Neural progenitor cell (in vitro differentiated cells): Measurements from ENCODE around the gene C1QC. TPM values are rescaled to one million over a fixed set of nuclear protein-coding genes. Genes with fewer than 3 reads are reported as not detected.

Source experiments
- DNase-seq: peaks from one replicate; pipeline ENCODE4 v3.0.0-alpha.2; 2016; ENCODE audit warnings: low spot score
- H2AFZ ChIP-seq: fragments of 200-600 bp; sonication (generic); replicated peaks from 2 replicates; pipeline ENCODE4 v1.6.1; 2016; ENCODE audit warnings: antibody characterized with exemption
- H3F3A ChIP-seq: fragments of 200-600 bp; sonication (generic); 2 replicates; pipeline ENCODE4 v1.6.1; 2016; ENCODE audit warnings: antibody characterized with exemption, low read depth
- H3K27ac ChIP-seq: fragments of 200-600 bp; sonication (generic); 2 replicates; pipeline ENCODE4 v1.5.1; 2016; ENCODE audit warnings: mild to moderate bottlenecking
- H3K27me3 ChIP-seq: fragments of 200-600 bp; sonication (generic); 2 replicates; pipeline ENCODE4 v1.6.1; 2016; ENCODE audit warnings: mild to moderate bottlenecking, moderate library complexity
- H3K36me3 ChIP-seq: fragments of 200-600 bp; sonication (generic); 2 replicates; pipeline ENCODE4 v1.5.1; 2016
- H3K4me1 ChIP-seq: fragments of 200-600 bp; sonication (generic); 2 replicates; pipeline ENCODE4 v1.6.1; 2016; ENCODE audit warnings: mixed run types
- H3K4me2 ChIP-seq: fragments of 200-600 bp; sonication (generic); 2 replicates; pipeline ENCODE4 v1.6.1; 2016
- H3K4me3 ChIP-seq: fragments of 200-600 bp; sonication (generic); 2 replicates; pipeline ENCODE4 v1.5.1; 2016
- H3K79me2 ChIP-seq: fragments of 200-600 bp; sonication (generic); 2 replicates; pipeline ENCODE4 v1.6.1; 2016; ENCODE audit warnings: low read depth
- H3K9ac ChIP-seq: fragments of 200-600 bp; sonication (generic); 2 replicates; pipeline ENCODE4 v1.6.1; 2016
- H3K9me3 ChIP-seq: fragments of 200-600 bp; sonication (generic); 2 replicates; pipeline ENCODE4 v1.5.1; 2016; ENCODE audit warnings: low read depth
- H4K20me1 ChIP-seq: fragments of 200-600 bp; sonication (generic); 2 replicates; pipeline ENCODE4 v1.6.1; 2016; ENCODE audit warnings: low read depth
- H3K27ac Mint-ChIP-seq: 3 replicates; pipeline ENCODE4 v1.8.0; 2021; ENCODE audit warnings: mixed read lengths
- H3K27me3 Mint-ChIP-seq: 2 replicates; pipeline ENCODE4 v1.8.0; 2022; ENCODE audit warnings: low read depth, mild to moderate bottlenecking, inconsistent platforms, moderate library complexity, mixed read lengths; ENCODE audit not compliant: insufficient read depth
- H3K36me3 Mint-ChIP-seq: 3 replicates; pipeline ENCODE4 v1.8.0; 2021; ENCODE audit warnings: mixed read lengths
- H3K4me1 Mint-ChIP-seq: 3 replicates; pipeline ENCODE4 v1.8.0; 2021; ENCODE audit warnings: mixed read lengths
- H3K4me3 Mint-ChIP-seq: 3 replicates; pipeline ENCODE4 v1.8.0; 2021; ENCODE audit warnings: mild to moderate bottlenecking, moderate library complexity, mixed read lengths
- H3K9me3 Mint-ChIP-seq: 3 replicates; pipeline ENCODE4 v1.8.0; 2020; ENCODE audit warnings: mixed read lengths
- EZH2 ChIP-seq: fragments of 200-600 bp; sonication (generic); IDR thresholded peaks from 2 replicates; pipeline ENCODE4 v1.6.1; 2017; ENCODE audit warnings: antibody characterized with exemption, mild to moderate bottlenecking, moderate library complexity
- EZH2phosphoT487 ChIP-seq: fragments of 200-600 bp; sonication (generic); IDR thresholded peaks from 2 replicates; pipeline ENCODE4 v1.6.1; 2017; ENCODE audit warnings: antibody characterized with exemption
- total RNA-seq: library from RNA; depleted of rRNA; stranded (reverse); fragments of >200 nt; gene quantifications from 2 replicates; pipeline ENCODE4 v1.2.3, GENCODE V29; 2015; ENCODE audit warnings: low replicate concordance
- TF ChIP-seq, protein P1 (sequence below): fragments of 200-600 bp; sonication (generic); IDR thresholded peaks from 2 replicates; pipeline ENCODE4 v1.5.1; 2017; ENCODE audit warnings: antibody characterized with exemption, mild to moderate bottlenecking

Gene C1QC
- not detected in 2 replicates for total RNA-seq

DNA sequence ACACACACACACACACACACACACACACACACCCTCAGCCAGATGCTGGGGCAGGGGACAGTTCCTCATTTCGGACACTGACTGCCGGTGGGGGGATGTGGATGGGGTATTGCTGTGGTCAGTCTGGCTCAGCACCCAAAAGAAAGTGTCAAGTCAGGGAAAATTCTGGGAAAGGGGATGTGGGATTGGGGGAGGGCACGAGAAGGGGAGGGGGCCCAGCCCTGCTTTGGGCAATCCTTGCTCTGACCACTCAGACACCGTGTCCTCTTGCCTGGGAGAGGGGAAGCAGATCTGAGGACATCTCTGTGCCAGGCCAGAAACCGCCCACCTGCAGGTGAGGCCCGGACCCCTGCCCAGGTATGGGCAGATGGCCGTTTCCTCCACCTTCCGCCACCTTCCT, at the start of gene C1QC:
TSS of gene C1QC (plus strand) at position 253 of the 400 bp plus-strand sequence. CDS start 391 bp downstream, outside the sequence.
- no peak within 1 kb of the TSS for H3K4me3 Mint-ChIP-seq
- H3K79me2 ChIP-seq: no peaks in the 10 kb centered on the region
- H4K20me1 ChIP-seq: no peaks in the 10 kb centered on the region
- H3K9me3 Mint-ChIP-seq: no peaks in the 10 kb centered on the region
- H2AFZ ChIP-seq: no peak within 1 kb of the TSS
- no peak within 1 kb of the TSS for H3K4me2 ChIP-seq
- no peaks in the 10 kb centered on the region for H3K27me3 ChIP-seq
- no peak within 1 kb of the TSS for H3K4me3 ChIP-seq
- H3K4me1 Mint-ChIP-seq: peaks cover 4% of the 10 kb centered on the region
- H3K4me1 ChIP-seq: no peaks in the 10 kb centered on the region
- H3K36me3 Mint-ChIP-seq: no peaks in the 10 kb centered on the region
- H3K27me3 Mint-ChIP-seq: peaks cover 14% of the 10 kb centered on the region
- no peak for DNase-seq
- TF ChIP-seq EZH2: no peak
- TF ChIP-seq, protein P1, sequence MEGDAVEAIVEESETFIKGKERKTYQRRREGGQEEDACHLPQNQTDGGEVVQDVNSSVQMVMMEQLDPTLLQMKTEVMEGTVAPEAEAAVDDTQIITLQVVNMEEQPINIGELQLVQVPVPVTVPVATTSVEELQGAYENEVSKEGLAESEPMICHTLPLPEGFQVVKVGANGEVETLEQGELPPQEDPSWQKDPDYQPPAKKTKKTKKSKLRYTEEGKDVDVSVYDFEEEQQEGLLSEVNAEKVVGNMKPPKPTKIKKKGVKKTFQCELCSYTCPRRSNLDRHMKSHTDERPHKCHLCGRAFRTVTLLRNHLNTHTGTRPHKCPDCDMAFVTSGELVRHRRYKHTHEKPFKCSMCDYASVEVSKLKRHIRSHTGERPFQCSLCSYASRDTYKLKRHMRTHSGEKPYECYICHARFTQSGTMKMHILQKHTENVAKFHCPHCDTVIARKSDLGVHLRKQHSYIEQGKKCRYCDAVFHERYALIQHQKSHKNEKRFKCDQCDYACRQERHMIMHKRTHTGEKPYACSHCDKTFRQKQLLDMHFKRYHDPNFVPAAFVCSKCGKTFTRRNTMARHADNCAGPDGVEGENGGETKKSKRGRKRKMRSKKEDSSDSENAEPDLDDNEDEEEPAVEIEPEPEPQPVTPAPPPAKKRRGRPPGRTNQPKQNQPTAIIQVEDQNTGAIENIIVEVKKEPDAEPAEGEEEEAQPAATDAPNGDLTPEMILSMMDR: no peak
- no peak for TF ChIP-seq EZH2phosphoT487
- H3K9ac ChIP-seq: no peak within 1 kb of the TSS
- no peaks in the 10 kb centered on the region for H3F3A ChIP-seq
- H3K27ac ChIP-seq: no peak within 1 kb of the TSS
- no peaks in the 10 kb centered on the region for H3K9me3 ChIP-seq
- no peaks in the 10 kb centered on the region for H3K36me3 ChIP-seq
- H3K27ac Mint-ChIP-seq: no peak within 1 kb of the TSS

DNA sequence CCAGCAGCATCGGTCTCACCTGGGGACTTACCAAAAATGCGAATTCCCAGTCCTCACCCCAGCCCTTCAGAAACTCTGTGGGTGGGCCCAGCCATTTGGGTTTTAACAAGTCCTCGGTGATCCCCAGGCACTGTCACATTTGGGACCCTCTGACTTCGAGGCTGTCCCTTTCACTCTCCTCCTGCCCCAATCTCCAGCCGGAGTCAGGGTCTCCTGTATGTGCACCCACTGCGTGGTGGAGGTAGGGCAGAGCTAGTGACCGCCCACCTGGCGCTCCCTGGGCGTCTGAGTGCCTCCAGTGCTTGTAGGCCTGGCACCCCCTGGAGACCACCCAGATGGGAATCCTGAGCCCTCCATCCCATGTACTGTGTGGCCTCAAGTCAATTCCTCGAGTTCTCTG, 49.0 kb upstream of the C1QC start:
- H3K4me1 ChIP-seq: no peaks in the 10 kb centered on the region
- no peaks in the 10 kb centered on the region for H3K79me2 ChIP-seq
- H3K36me3 ChIP-seq: no peaks in the 10 kb centered on the region
- H4K20me1 ChIP-seq: no peaks in the 10 kb centered on the region
- H3K9me3 Mint-ChIP-seq: no peaks in the 10 kb centered on the region
- no peak overlapping the region for H3K9ac ChIP-seq
- no peaks in the 10 kb centered on the region for H3K4me1 Mint-ChIP-seq
- no peak for DNase-seq
- no peak overlapping the region for H2AFZ ChIP-seq
- H3K9me3 ChIP-seq: no peaks in the 10 kb centered on the region
- no peaks in the 10 kb centered on the region for H3K36me3 Mint-ChIP-seq
- no peak overlapping the region for H3K27ac Mint-ChIP-seq
- H3K4me3 Mint-ChIP-seq: no peak overlapping the region
- H3K27me3 Mint-ChIP-seq: peaks cover 19% of the 10 kb centered on the region
- no peak for TF ChIP-seq EZH2
- no peak for TF ChIP-seq EZH2phosphoT487
- TF ChIP-seq, protein P1: no peak
- no peak overlapping the region for H3K27ac ChIP-seq
- H3K4me2 ChIP-seq: no peak overlapping the region
- H3K27me3 ChIP-seq: peaks cover 18% of the 10 kb centered on the region
- no peaks in the 10 kb centered on the region for H3F3A ChIP-seq
- no peak overlapping the region for H3K4me3 ChIP-seq

DNA sequence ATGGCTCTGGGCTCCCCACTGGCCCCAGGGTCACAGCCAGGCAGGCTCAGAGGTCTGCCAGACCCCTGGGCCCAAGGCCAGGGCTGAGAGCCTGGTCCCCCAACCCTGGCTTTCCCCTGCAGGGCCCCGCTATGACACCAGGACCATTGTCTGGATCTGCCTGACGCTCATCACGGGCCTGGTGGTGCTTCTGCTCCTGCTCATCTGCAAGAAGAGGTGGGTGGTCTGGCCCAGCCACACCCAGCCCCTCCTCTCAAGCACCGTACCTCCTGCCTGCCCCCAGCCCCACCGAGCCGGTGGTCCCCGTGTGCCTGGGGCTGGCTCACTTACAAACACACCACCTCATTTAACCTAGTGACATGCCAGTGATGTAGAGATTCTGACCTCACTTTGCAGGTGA, 48.3 kb upstream of the C1QC start:
- no peak overlapping the region for H3K27ac ChIP-seq
- no peak overlapping the region for H3K4me3 Mint-ChIP-seq
- peaks cover 19% of the 10 kb centered on the region for H3K27me3 Mint-ChIP-seq
- H3K4me1 Mint-ChIP-seq: no peaks in the 10 kb centered on the region
- no peaks in the 10 kb centered on the region for H3K36me3 Mint-ChIP-seq
- peaks cover 18% of the 10 kb centered on the region for H3K27me3 ChIP-seq
- H4K20me1 ChIP-seq: no peaks in the 10 kb centered on the region
- DNase-seq: no peak
- H3F3A ChIP-seq: no peaks in the 10 kb centered on the region
- no peaks in the 10 kb centered on the region for H3K79me2 ChIP-seq
- H3K4me2 ChIP-seq: no peak overlapping the region
- H3K36me3 ChIP-seq: no peaks in the 10 kb centered on the region
- H2AFZ ChIP-seq: no peak overlapping the region
- no peaks in the 10 kb centered on the region for H3K9me3 Mint-ChIP-seq
- no peaks in the 10 kb centered on the region for H3K4me1 ChIP-seq
- H3K4me3 ChIP-seq: no peak overlapping the region
- H3K9ac ChIP-seq: no peak overlapping the region
- no peak for TF ChIP-seq EZH2phosphoT487
- no peak for TF ChIP-seq EZH2
- TF ChIP-seq, protein P1: no peak
- H3K27ac Mint-ChIP-seq: no peak overlapping the region
- no peaks in the 10 kb centered on the region for H3K9me3 ChIP-seq
